ENCODE data around the gene INO80. TPM values are rescaled to one million over a fixed set of nuclear protein-coding genes. Genes with fewer than 3 reads are reported as not detected.

Gene INO80
- total RNA-seq, 2 donors from 2014 or later, result 23.0 to 51.2 TPM

DNA sequence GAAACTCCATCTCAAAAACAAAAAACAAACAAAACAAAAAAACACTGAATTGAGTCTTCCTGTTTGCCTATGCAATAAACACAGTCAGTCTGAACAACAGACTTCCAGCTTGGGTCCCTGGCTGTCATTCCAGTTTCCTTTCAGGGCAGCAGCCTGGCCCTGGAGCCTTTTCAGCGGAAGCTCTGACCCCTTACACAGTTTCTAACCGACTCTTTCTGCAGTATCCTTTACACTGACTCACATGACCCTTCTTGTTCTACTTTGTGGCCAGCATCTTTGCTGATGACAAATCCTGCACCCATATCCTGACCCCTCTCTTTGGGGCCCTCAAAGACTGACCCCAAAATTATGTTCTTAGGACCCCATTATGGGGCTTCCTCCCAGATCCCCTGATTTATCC is 38.3 kb upstream of the INO80 start:
- Histone ChIP-seq H3K4me3 (no peak overlapping the region), H3K36me3 (no peaks in the 10 kb centered on the region), H3K4me1 (replicated peaks) (no peaks in the 10 kb centered on the region), H3K27me3 (replicated peaks; ENCODE audit: insufficient read depth) (no peaks in the 10 kb centered on the region), H3K9me3 (no peaks in the 10 kb centered on the region), H3K27ac (no peak overlapping the region)
- 77% methylated on average over 2 of the region's 2 CpGs for WGBS
- no peak for TF ChIP-seq POLR2AphosphoS5 (IDR thresholded peaks at IDR 0.05)
- TF ChIP-seq POLR2A (IDR thresholded peaks at IDR 0.05), result no peak
- TF ChIP-seq, protein P1, sequence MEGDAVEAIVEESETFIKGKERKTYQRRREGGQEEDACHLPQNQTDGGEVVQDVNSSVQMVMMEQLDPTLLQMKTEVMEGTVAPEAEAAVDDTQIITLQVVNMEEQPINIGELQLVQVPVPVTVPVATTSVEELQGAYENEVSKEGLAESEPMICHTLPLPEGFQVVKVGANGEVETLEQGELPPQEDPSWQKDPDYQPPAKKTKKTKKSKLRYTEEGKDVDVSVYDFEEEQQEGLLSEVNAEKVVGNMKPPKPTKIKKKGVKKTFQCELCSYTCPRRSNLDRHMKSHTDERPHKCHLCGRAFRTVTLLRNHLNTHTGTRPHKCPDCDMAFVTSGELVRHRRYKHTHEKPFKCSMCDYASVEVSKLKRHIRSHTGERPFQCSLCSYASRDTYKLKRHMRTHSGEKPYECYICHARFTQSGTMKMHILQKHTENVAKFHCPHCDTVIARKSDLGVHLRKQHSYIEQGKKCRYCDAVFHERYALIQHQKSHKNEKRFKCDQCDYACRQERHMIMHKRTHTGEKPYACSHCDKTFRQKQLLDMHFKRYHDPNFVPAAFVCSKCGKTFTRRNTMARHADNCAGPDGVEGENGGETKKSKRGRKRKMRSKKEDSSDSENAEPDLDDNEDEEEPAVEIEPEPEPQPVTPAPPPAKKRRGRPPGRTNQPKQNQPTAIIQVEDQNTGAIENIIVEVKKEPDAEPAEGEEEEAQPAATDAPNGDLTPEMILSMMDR (IDR thresholded peaks at IDR 0.05), result no peak
- no peak for DNase-seq (ENCODE audit: low spot score)
- intact Hi-C loops (cut with DNase I), result no loop called here

DNA sequence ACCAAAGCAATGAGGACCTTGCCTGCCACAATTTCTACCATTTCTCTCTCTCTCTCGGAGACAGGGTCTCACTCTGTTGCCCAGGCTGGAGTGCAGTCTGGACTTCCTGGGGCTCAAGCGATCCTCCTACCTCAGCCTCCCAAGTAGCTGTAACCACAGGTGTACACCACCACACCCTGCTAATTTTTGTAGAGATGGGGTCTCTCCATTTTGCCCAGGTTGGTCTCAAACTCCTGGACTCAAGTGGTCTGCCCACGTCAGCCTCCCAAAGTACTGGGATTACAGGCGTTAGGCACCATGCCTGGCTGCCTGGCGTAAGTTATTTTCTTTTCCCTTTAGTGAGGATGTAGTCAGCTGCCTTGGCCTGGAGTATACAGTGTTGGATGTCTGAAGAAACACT is 37.7 kb upstream of the INO80 start:
- no peaks in the 10 kb centered on the region for H3K9me3 ChIP-seq
- H3K4me3 ChIP-seq, result no peak overlapping the region
- H3K36me3 ChIP-seq, result no peaks in the 10 kb centered on the region
- no peaks in the 10 kb centered on the region for H3K27me3 ChIP-seq (replicated peaks; ENCODE audit: insufficient read depth)
- WGBS, result 94% methylated on average over 5 of the region's 5 CpGs
- no peak overlapping the region for H3K27ac ChIP-seq
- intact Hi-C loops (cut with DNase I), result no loop called here
- H3K4me1 ChIP-seq (replicated peaks), result no peaks in the 10 kb centered on the region
- no peak for TF ChIP-seq POLR2AphosphoS5 (IDR thresholded peaks at IDR 0.05)
- no peak for TF ChIP-seq POLR2A (IDR thresholded peaks at IDR 0.05)
- TF ChIP-seq, protein P1 (IDR thresholded peaks at IDR 0.05), result no peak
- DNase-seq (ENCODE audit: low spot score), result no peak

DNA sequence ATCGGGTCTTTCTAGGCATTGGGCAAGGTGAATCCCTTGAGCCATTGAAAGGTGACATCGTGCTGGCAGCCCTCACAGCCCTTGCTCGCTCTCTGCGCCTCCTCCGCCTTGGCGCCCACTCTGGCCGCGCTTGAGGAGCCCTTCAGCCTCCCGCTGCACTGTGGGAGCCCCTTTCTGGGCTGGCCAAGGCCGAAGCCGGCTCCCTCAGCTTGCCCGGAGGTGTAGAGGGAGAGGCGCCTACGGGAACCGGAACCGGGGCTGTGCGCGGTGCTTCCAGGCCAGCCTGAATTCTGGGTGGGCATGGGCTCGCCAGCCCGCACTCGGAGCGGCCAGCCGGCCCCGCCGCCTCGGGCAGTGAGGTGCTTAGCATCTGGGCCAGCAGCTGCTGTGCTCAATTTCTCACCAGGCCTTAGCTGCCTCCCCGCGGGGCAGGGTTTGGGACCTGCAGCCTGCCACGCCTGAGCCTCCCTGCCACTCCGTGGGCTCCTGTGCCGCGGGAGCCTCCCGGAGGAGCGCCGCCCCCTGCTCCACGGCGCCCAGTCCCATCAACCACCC is 35.4 kb upstream of the INO80 start:
- H3K9me3 ChIP-seq, result no peaks in the 10 kb centered on the region
- no peaks in the 10 kb centered on the region for H3K27me3 ChIP-seq (replicated peaks; ENCODE audit: insufficient read depth)
- TF ChIP-seq POLR2AphosphoS5 (IDR thresholded peaks at IDR 0.05), result no peak
- TF ChIP-seq POLR2A (IDR thresholded peaks at IDR 0.05), result no peak
- TF ChIP-seq, protein P1 (IDR thresholded peaks at IDR 0.05), result no peak
- no peak overlapping the region for H3K4me3 ChIP-seq
- intact Hi-C loops (cut with DNase I), result no loop called here
- 97% methylated on average over 37 of the region's 37 CpGs for WGBS
- H3K36me3 ChIP-seq, result no peaks in the 10 kb centered on the region
- no peaks in the 10 kb centered on the region for H3K4me1 ChIP-seq (replicated peaks)
- no peak for DNase-seq (ENCODE audit: low spot score)
- no peak overlapping the region for H3K27ac ChIP-seq

- no peak for TF ChIP-seq POLR2AphosphoS5 (IDR thresholded peaks at IDR 0.05)
- no peak for TF ChIP-seq POLR2A (IDR thresholded peaks at IDR 0.05)
- TF ChIP-seq, protein P1 (IDR thresholded peaks at IDR 0.05), result no peak
- no peak for DNase-seq (ENCODE audit: low spot score)
- Histone ChIP-seq H3K27ac (no peak overlapping the region), H3K27me3 (replicated peaks; ENCODE audit: insufficient read depth) (no peaks in the 10 kb centered on the region), H3K9me3 (no peaks in the 10 kb centered on the region), H3K4me3 (no peak overlapping the region), H3K4me1 (replicated peaks) (no peaks in the 10 kb centered on the region), H3K36me3 (no peaks in the 10 kb centered on the region)
- intact Hi-C loops (cut with DNase I), result no loop called here
- 60% methylated on average over 4 of the region's 4 CpGs for WGBS
These were observed 34.2 kb upstream of the INO80 start for GRCh38 chr15:41150279-41150678.

GRCh38 chr15:41148065-41148464 is 32.0 kb upstream of the INO80 start:
- Histone ChIP-seq H3K27me3 (replicated peaks; ENCODE audit: insufficient read depth) (no peaks in the 10 kb centered on the region), H3K4me1 (replicated peaks) (no peaks in the 10 kb centered on the region), H3K27ac (no peak overlapping the region), H3K9me3 (no peaks in the 10 kb centered on the region), H3K4me3 (no peak overlapping the region), H3K36me3 (no peaks in the 10 kb centered on the region)
- intact Hi-C loops (cut with DNase I), result no loop called here
- WGBS, result 80% methylated on average over 2 of the region's 2 CpGs
- TF ChIP-seq, protein P1 (IDR thresholded peaks at IDR 0.05), result no peak
- no peak for TF ChIP-seq POLR2A (IDR thresholded peaks at IDR 0.05)
- TF ChIP-seq POLR2AphosphoS5 (IDR thresholded peaks at IDR 0.05), result no peak
- DNase-seq (ENCODE audit: low spot score), result no peak

All from prostate gland (tissue), 2 donors.